Lower lobe of right lung (tissue), 2 donors: ENCODE results near the gene CASTOR1. TPM values are rescaled to one million over a fixed set of nuclear protein-coding genes. Genes with fewer than 3 reads are reported as not detected.

Experiments used
- ATAC-seq, 2 donors: fragments of 200-7000 bp; cut with Tn5 transposase; one replicate each; pipeline ENCODE4 v1.9.1; 2020 to 2022; ENCODE audit warnings: mild to moderate bottlenecking in 2 of 2, moderate library complexity in 2 of 2
- DNase-seq: peaks from one replicate; pipeline ENCODE4 v3.0.0-alpha.2; 2020
- H3K27ac ChIP-seq: fragments of 200-600 bp; one replicate; pipeline ENCODE4 v1.8.0; 2022
- H3K27me3 ChIP-seq: fragments of 200-600 bp; one replicate; pipeline ENCODE4 v1.8.0; 2022; ENCODE audit warnings: low read depth
- H3K36me3 ChIP-seq: fragments of 200-600 bp; one replicate; pipeline ENCODE4 v1.8.0; 2022; ENCODE audit warnings: mild to moderate bottlenecking
- H3K4me1 ChIP-seq: fragments of 200-600 bp; one replicate; pipeline ENCODE4 v1.8.0; 2022
- H3K4me3 ChIP-seq: fragments of 200-600 bp; one replicate; pipeline ENCODE4 v1.8.0; 2022; ENCODE audit warnings: mild to moderate bottlenecking
- H3K9me3 ChIP-seq: fragments of 200-600 bp; one replicate; pipeline ENCODE4 v1.8.0; 2022
- CTCF ChIP-seq: fragments of 200-600 bp; IDR thresholded peaks from one replicate; pipeline ENCODE4 v1.8.0; 2022; ENCODE audit warnings: antibody characterized with exemption, mild to moderate bottlenecking
- intact Hi-C: fragments of 100-400 bp; cut with DNase I; formaldehyde crosslinking; loops from one replicate; pipeline ENCODE4 v1.11.0; 2022
- total RNA-seq: library from RNA; stranded (reverse); fragmentation: NEBNext Ultra II Directional; extraction: Animal tissue kit (Norgen Biotek cat#: 25700); gene quantifications from one replicate; pipeline ENCODE4 v1.2.1, GENCODE V29; 2021
- donor health status: DM: no; HTN: yes; CAD: no; lungs with severe emphysema.

CASTOR1 gene
- total RNA-seq, 1 donor from 2014 or later, result 16.2 TPM

- H3K27me3 ChIP-seq, result no peaks in the 10 kb centered on the region
- DNase-seq (no peak), ATAC-seq (no peak)
- no peaks in the 10 kb centered on the region for H3K36me3 ChIP-seq
- H3K4me1 ChIP-seq, result peaks cover 21% of the 10 kb centered on the region
- TF ChIP-seq CTCF, result no peak
- H3K9me3 ChIP-seq, result no peaks in the 10 kb centered on the region
- H3K27ac ChIP-seq, result no peak overlapping the region
- intact Hi-C loops, result no loop called here
- no peak overlapping the region for H3K4me3 ChIP-seq
These were observed 49.6 kb downstream of the CASTOR1 start for GRCh38 chr22:30239488-30240405.

GRCh38 chr22:30238661-30239487 lies 50.4 kb downstream of the CASTOR1 start:
- intact Hi-C loops, result no loop called here
- Histone ChIP-seq H3K4me3 (no peak overlapping the region), H3K27me3 (no peaks in the 10 kb centered on the region), H3K9me3 (no peaks in the 10 kb centered on the region), H3K27ac (peak overlapping the region; percentile 31), H3K4me1 (peaks cover 21% of the 10 kb centered on the region), H3K36me3 (no peaks in the 10 kb centered on the region)
- ATAC-seq, result peak; percentile 61
- TF ChIP-seq CTCF, result no peak
- no peak for DNase-seq

- ATAC-seq (no peak), DNase-seq (no peak)
- no peak for TF ChIP-seq CTCF
- H3K4me1 ChIP-seq, result peaks cover 21% of the 10 kb centered on the region
- no peaks in the 10 kb centered on the region for H3K36me3 ChIP-seq
- H3K27ac ChIP-seq, result peak overlapping the region; percentile 31
- intact Hi-C loops, result no loop called here
- no peaks in the 10 kb centered on the region for H3K27me3 ChIP-seq
- no peak overlapping the region for H3K4me3 ChIP-seq
- no peaks in the 10 kb centered on the region for H3K9me3 ChIP-seq
These were observed 51.2 kb downstream of the CASTOR1 start for GRCh38 chr22:30238136-30238535.

GRCh38 chr22:30236875-30237274 lies 52.4 kb downstream of the CASTOR1 start:
- intact Hi-C loops, result no loop called here
- peaks cover 6% of the 10 kb centered on the region for H3K27me3 ChIP-seq

More at GRCh38 chr22:30236875-30237274, 52.4 kb downstream of the CASTOR1 start:
- Histone ChIP-seq H3K27ac (no peak overlapping the region), H3K4me1 (peaks cover 21% of the 10 kb centered on the region), H3K36me3 (no peaks in the 10 kb centered on the region), H3K4me3 (no peak overlapping the region), H3K9me3 (no peaks in the 10 kb centered on the region)
- DNase-seq (no peak), ATAC-seq (no peak)
- TF ChIP-seq CTCF, result no peak
